Mesendoderm (in vitro differentiated cells): ENCODE results near the gene MRNIP.
A peak's percentile ranks its signal among the peaks of the same experiment; 100 is the strongest.

Experiments used
- DNase-seq: peaks from one replicate; pipeline ENCODE4 v3.0.0; 2013
- H2AK5ac ChIP-seq: 2 replicates; pipeline ENCODE4 v1.6.1; 2013; ENCODE audit warnings: low read length, inconsistent platforms
- H2BK120ac ChIP-seq: 2 replicates; pipeline ENCODE4 v1.6.1; 2013; ENCODE audit warnings: low read depth, mild to moderate bottlenecking, low read length, moderate library complexity, mixed read lengths
- H2BK15ac ChIP-seq: replicated peaks from 2 replicates; pipeline ENCODE4 v1.6.1; 2013; ENCODE audit warnings: low read depth, mild to moderate bottlenecking, moderate library complexity
- H2BK5ac ChIP-seq: 2 replicates; pipeline ENCODE4 v1.6.1; 2013; ENCODE audit warnings: low read length, inconsistent platforms
- H3K18ac ChIP-seq: 2 replicates; pipeline ENCODE4 v1.6.1; 2013; ENCODE audit warnings: mild to moderate bottlenecking, low read length, mixed read lengths
- H3K23ac ChIP-seq: one replicate; pipeline ENCODE4 v1.6.1; 2013; ENCODE audit warnings: low read length
- H3K27ac ChIP-seq: 2 replicates; pipeline ENCODE4 v1.5.1; 2013; ENCODE audit warnings: low read depth, mild to moderate bottlenecking, inconsistent platforms, low read length, moderate library complexity
- H3K27me3 ChIP-seq: 2 replicates; pipeline ENCODE4 v1.6.1; 2013; ENCODE audit warnings: low read length, control low read depth, mild to moderate bottlenecking, inconsistent platforms; ENCODE audit not compliant: insufficient read depth, poor library complexity
- H3K36me3 ChIP-seq: 2 replicates; pipeline ENCODE4 v1.6.1; 2013; ENCODE audit warnings: low read length, inconsistent platforms; ENCODE audit not compliant: control insufficient read depth, insufficient read depth
- H3K4ac ChIP-seq: one replicate; pipeline ENCODE4 v1.6.1; 2013; ENCODE audit warnings: low read depth, mild to moderate bottlenecking, low read length, moderate library complexity
- H3K4me1 ChIP-seq: 2 replicates; pipeline ENCODE4 v1.6.1; 2013; ENCODE audit warnings: low read depth, low read length, inconsistent platforms; ENCODE audit not compliant: control insufficient read depth
- H3K4me2 ChIP-seq: 2 replicates; pipeline ENCODE4 v1.6.1; 2013; ENCODE audit warnings: low read length
- H3K4me3 ChIP-seq: 2 replicates; pipeline ENCODE4 v1.5.1; 2013; ENCODE audit warnings: mild to moderate bottlenecking, low read length
- H3K56ac ChIP-seq: one replicate; pipeline ENCODE4 v1.6.1; 2013; ENCODE audit warnings: low read length
- H3K79me1 ChIP-seq: 2 replicates; pipeline ENCODE4 v1.6.1; 2013; ENCODE audit warnings: low read length, inconsistent platforms
- H3K79me2 ChIP-seq: 2 replicates; pipeline ENCODE4 v1.6.1; 2013; ENCODE audit warnings: mild to moderate bottlenecking, low read length; ENCODE audit not compliant: control insufficient read depth, insufficient read depth
- H3K9ac ChIP-seq: 2 replicates; pipeline ENCODE4 v1.6.1; 2013; ENCODE audit warnings: low read length, inconsistent platforms
- H4K5ac ChIP-seq: one replicate; pipeline ENCODE4 v1.6.1; 2013; ENCODE audit warnings: low read length
- H4K8ac ChIP-seq: one replicate; pipeline ENCODE4 v1.6.1; 2013; ENCODE audit warnings: low read depth, mild to moderate bottlenecking, control low read depth, low read length, moderate library complexity
- WGBS: extraction: QIAGEN DNeasy Blood & Tissue Kit; methylation state at CpG from one replicate; pipeline ENCODE4 v1.1.7; 2013; ENCODE audit warnings: low lambda C conversion rate, missing lambda C conversion rate; ENCODE audit not compliant: insufficient coverage; ENCODE audit errors: extremely low coverage; 5-methylcytosine and 5-hydroxymethylcytosine counted together

Gene MRNIP

GRCh38 chr5:179827680-179828079 lies 30.9 kb downstream of the MRNIP start:
- no peak overlapping the region for H3K56ac ChIP-seq
- H3K4me3 ChIP-seq, result no peak overlapping the region
- no peak overlapping the region for H3K4me2 ChIP-seq
- H4K8ac ChIP-seq, result no peak overlapping the region
- no peaks in the 10 kb centered on the region for H3K27me3 ChIP-seq
- H3K79me2 ChIP-seq, result peaks cover 3% of the 10 kb centered on the region
- H3K9ac ChIP-seq, result no peak overlapping the region
- no peak overlapping the region for H3K18ac ChIP-seq
- no peak overlapping the region for H3K27ac ChIP-seq
- peaks cover 8% of the 10 kb centered on the region for H3K79me1 ChIP-seq
- no peak overlapping the region for H2AK5ac ChIP-seq
- WGBS, result no CpG with 5 or more reads among the region's 9 CpGs
- H2BK5ac ChIP-seq, result no peak overlapping the region
- H3K4ac ChIP-seq, result no peak overlapping the region
- H2BK15ac ChIP-seq, result no peak overlapping the region
- no peak overlapping the region for H4K5ac ChIP-seq
- no peaks in the 10 kb centered on the region for H3K4me1 ChIP-seq
- peaks cover 12% of the 10 kb centered on the region for H3K36me3 ChIP-seq
- H2BK120ac ChIP-seq, result no peak overlapping the region
- DNase-seq, result no peak
- no peak overlapping the region for H3K23ac ChIP-seq

- H4K5ac ChIP-seq, result no peak overlapping the region
- no peak overlapping the region for H2AK5ac ChIP-seq
- H3K79me1 ChIP-seq, result peaks cover 14% of the 10 kb centered on the region
- no peak overlapping the region for H2BK5ac ChIP-seq
- no peak overlapping the region for H3K27ac ChIP-seq
- H3K18ac ChIP-seq, result no peak overlapping the region
- H3K79me2 ChIP-seq, result peaks cover 12% of the 10 kb centered on the region
- H3K36me3 ChIP-seq, result peaks cover 9% of the 10 kb centered on the region
- H2BK120ac ChIP-seq, result no peak overlapping the region
- peaks cover 7% of the 10 kb centered on the region for H3K4me1 ChIP-seq
- no peak overlapping the region for H4K8ac ChIP-seq
- H3K4ac ChIP-seq, result no peak overlapping the region
- no CpG with 5 or more reads among the region's 13 CpGs for WGBS
- no peak overlapping the region for H3K4me3 ChIP-seq
- H2BK15ac ChIP-seq, result no peak overlapping the region
- no peak for DNase-seq
- no peak overlapping the region for H3K56ac ChIP-seq
- H3K9ac ChIP-seq, result no peak overlapping the region
- H3K27me3 ChIP-seq, result no peaks in the 10 kb centered on the region
- no peak overlapping the region for H3K4me2 ChIP-seq
- no peak overlapping the region for H3K23ac ChIP-seq
Measured at GRCh38 chr5:179825655-179826182, 32.9 kb downstream of the MRNIP start.

GRCh38 chr5:179824745-179825112 lies 33.9 kb downstream of the MRNIP start:
- no peak overlapping the region for H2BK5ac ChIP-seq
- no peak overlapping the region for H3K23ac ChIP-seq
- no peak overlapping the region for H3K4me3 ChIP-seq
- no peak overlapping the region for H2AK5ac ChIP-seq
- peaks cover 13% of the 10 kb centered on the region for H3K4me1 ChIP-seq
- H3K18ac ChIP-seq, result no peak overlapping the region
- DNase-seq, result no peak
- H3K79me1 ChIP-seq, result peaks cover 14% of the 10 kb centered on the region
- no peak overlapping the region for H2BK120ac ChIP-seq
- peaks cover 9% of the 10 kb centered on the region for H3K36me3 ChIP-seq
- no peak overlapping the region for H3K4ac ChIP-seq
- H3K27ac ChIP-seq, result no peak overlapping the region
- peaks cover 12% of the 10 kb centered on the region for H3K79me2 ChIP-seq
- H2BK15ac ChIP-seq, result no peak overlapping the region
- no peak overlapping the region for H4K8ac ChIP-seq
- no peak overlapping the region for H3K56ac ChIP-seq
- no peak overlapping the region for H3K9ac ChIP-seq
- no CpG with 5 or more reads among the region's 3 CpGs for WGBS
- no peak overlapping the region for H4K5ac ChIP-seq
- no peaks in the 10 kb centered on the region for H3K27me3 ChIP-seq
- no peak overlapping the region for H3K4me2 ChIP-seq

GRCh38 chr5:179823937-179824744 lies 34.5 kb downstream of the MRNIP start:
- H3K56ac ChIP-seq, result no peak overlapping the region
- H3K4me2 ChIP-seq, result no peak overlapping the region
- peaks cover 9% of the 10 kb centered on the region for H3K36me3 ChIP-seq
- no peak overlapping the region for H3K9ac ChIP-seq
- H2AK5ac ChIP-seq, result no peak overlapping the region
- H3K79me2 ChIP-seq, result peaks cover 12% of the 10 kb centered on the region
- H2BK120ac ChIP-seq, result no peak overlapping the region
- DNase-seq, result no peak
- no peaks in the 10 kb centered on the region for H3K27me3 ChIP-seq
- no peak overlapping the region for H3K18ac ChIP-seq
- no CpG with 5 or more reads among the region's 22 CpGs for WGBS
- no peak overlapping the region for H3K4ac ChIP-seq
- no peak overlapping the region for H4K8ac ChIP-seq
- no peak overlapping the region for H3K27ac ChIP-seq
- no peak overlapping the region for H4K5ac ChIP-seq
- H3K4me1 ChIP-seq, result peaks cover 14% of the 10 kb centered on the region
- no peak overlapping the region for H2BK15ac ChIP-seq
- H3K79me1 ChIP-seq, result peaks cover 14% of the 10 kb centered on the region
- H3K4me3 ChIP-seq, result no peak overlapping the region
- H2BK5ac ChIP-seq, result no peak overlapping the region
- no peak overlapping the region for H3K23ac ChIP-seq

GRCh38 chr5:179822444-179822990 lies 36.1 kb downstream of the MRNIP start:
- DNase-seq, result no peak
- H4K5ac ChIP-seq, result no peak overlapping the region
- H3K27ac ChIP-seq, result no peak overlapping the region

More at GRCh38 chr5:179822444-179822990, 36.1 kb downstream of the MRNIP start:
- Histone ChIP-seq H3K79me2 (peaks cover 12% of the 10 kb centered on the region), H3K4ac (no peak overlapping the region), H2AK5ac (no peak overlapping the region), H3K79me1 (peaks cover 14% of the 10 kb centered on the region), H3K4me1 (peaks cover 14% of the 10 kb centered on the region), H3K18ac (no peak overlapping the region), H3K56ac (peak overlapping the region; percentile 75), H3K36me3 (peaks cover 7% of the 10 kb centered on the region), H2BK5ac (no peak overlapping the region), H3K9ac (peak overlapping the region; percentile 31), H4K8ac (no peak overlapping the region), H3K23ac (no peak overlapping the region), H2BK15ac (no peak overlapping the region), H3K27me3 (no peaks in the 10 kb centered on the region), H3K4me2 (peak overlapping the region; percentile 30), H3K4me3 (no peak overlapping the region), H2BK120ac (no peak overlapping the region)
- whole genome bisulfite sequencing, result no CpG with 5 or more reads among the region's 8 CpGs
